Measurements from ENCODE around the gene OLFM1. TPM values are rescaled to one million over a fixed set of nuclear protein-coding genes. Genes with fewer than 3 reads are reported as not detected.

OLFM1 gene
- total and polyA plus RNA-seq, 2 of the 4 experiments (the other 2 are of a cell fraction): 0.36 to 0.38 TPM

GRCh38 chr9:135091545-135091944 lies 4.1 kb downstream of the OLFM1 start:
- DNase-seq (no peak), ATAC-seq (ENCODE audit: low read depth) (no peak)
- no peak overlapping the region for H2BK120ac ChIP-seq (ENCODE audit: low read depth, low read length)
- H4K5ac ChIP-seq (ENCODE audit: low read depth, low read length): no peak overlapping the region
- H2BK20ac ChIP-seq (ENCODE audit: low read depth, low read length): no peak overlapping the region
- no peak overlapping the region for H2AK9ac ChIP-seq (replicated peaks; ENCODE audit: low read depth, low read length, poor library complexity)
- H2BK5ac ChIP-seq (ENCODE audit: low read depth, low read length, poor library complexity, severe bottlenecking): peak overlapping the region; percentile 32
- no peak overlapping the region for H2AFZ ChIP-seq (replicated peaks; ENCODE audit: low read length, poor library complexity)
- TF ChIP-seq MAZ (IDR thresholded peaks at IDR 0.05; ENCODE audit: borderline replicate concordance, low read depth, low read length) (no peak), CEBPB (IDR thresholded peaks at IDR 0.05; ENCODE audit: low read depth, low read length) (no peak), FOS (IDR thresholded peaks at IDR 0.05; ENCODE audit: low read depth, low read length) (no peak), SMC3 (IDR thresholded peaks at IDR 0.05; ENCODE audit: low read depth, low read length) (no peak), NFE2L2 (IDR thresholded peaks at IDR 0.05; ENCODE audit: low read depth, low read length) (no peak), BHLHE40 (IDR thresholded peaks at IDR 0.05; ENCODE audit: low read depth, low read length) (no peak), RFX5 (IDR thresholded peaks at IDR 0.05; ENCODE audit: low read depth, low read length) (no peak), USF2 (IDR thresholded peaks at IDR 0.05; ENCODE audit: low read depth, low read length) (no peak), RAD21 (IDR thresholded peaks at IDR 0.05; ENCODE audit: low read length) (no peak), POLR2A (IDR thresholded peaks at IDR 0.05; ENCODE audit: low read depth, low read length) (no peak), CHD1 (IDR thresholded peaks at IDR 0.05; ENCODE audit: low read depth, low read length) (no peak), RCOR1 (IDR thresholded peaks at IDR 0.05; ENCODE audit: insufficient replicate concordance, low read length) (no peak), MAFK (IDR thresholded peaks at IDR 0.05; ENCODE audit: low read depth, low read length) (no peak)
- dilution Hi-C loops (cut with HindIII; ENCODE audit: low sequenced_read_pairs, unreplicated experiment): no loop called here
- no peak overlapping the region for H3K4me2 ChIP-seq (ENCODE audit: low read depth, low read length)
- no peaks in the 10 kb centered on the region for H3K79me1 ChIP-seq (ENCODE audit: low read depth in 1 of 2, low read length in 2 of 2)
- no peak overlapping the region for H3K18ac ChIP-seq (ENCODE audit: low read depth, low read length)
- BruUV-seq (replicated peaks): no TSS peak
- no peak overlapping the region for H3K14ac ChIP-seq (replicated peaks; ENCODE audit: low read depth, low read length)
- H3K27me3 ChIP-seq (ENCODE audit: control insufficient read depth, insufficient read depth, low read length): peaks cover 25% of the 10 kb centered on the region
- POLR2A ChIA-PET (ENCODE audit: unreplicated experiment): no interaction called here
- no peak overlapping the region for H3K4me3 ChIP-seq (ENCODE audit: insufficient read depth, low read depth, low read length)
- H3K56ac ChIP-seq (ENCODE audit: extremely low read depth, insufficient read depth, low read length): no peak overlapping the region
- H4K91ac ChIP-seq (ENCODE audit: insufficient read depth, low read depth, low read length): no peak overlapping the region
- in situ Hi-C loops (cut with MboI; ENCODE audit: low sequenced_read_pairs): no loop called here
- no peak overlapping the region for H4K8ac ChIP-seq (ENCODE audit: low read depth in 2 of 2, low read length in 2 of 2)
- H3K36me3 ChIP-seq (ENCODE audit: control insufficient read depth, insufficient read depth, low read length): no peaks in the 10 kb centered on the region
- 0 out of 2 replicates have a peak, but pooled peaks cover 4% of the 10 kb centered on the region for H3K9me1 ChIP-seq (ENCODE audit: insufficient read depth, low read length)
- H3K4me1 ChIP-seq (ENCODE audit: control insufficient read depth, insufficient read depth, low read length): no peaks in the 10 kb centered on the region; the same call in 1 of the 2 replicates
- H4K20me1 ChIP-seq (ENCODE audit: insufficient read depth, low read length): 0 out of 2 replicates have a peak, but pooled peaks cover 5% of the 10 kb centered on the region
- intact Hi-C loops (cut with micrococcal nuclease): no loop called here
- no peak overlapping the region for H3K9ac ChIP-seq (ENCODE audit: low read depth, low read length)
- H2AK5ac ChIP-seq (ENCODE audit: low read depth, low read length): no peak overlapping the region
- no peak overlapping the region for H3K27ac ChIP-seq (ENCODE audit: insufficient read depth, low read length)
- H3K9me3 ChIP-seq (ENCODE audit: control insufficient read depth, insufficient read depth, low read length): no peaks in the 10 kb centered on the region
- CTCF ChIA-PET: no interaction called here
- no peak overlapping the region for H3K4ac ChIP-seq (ENCODE audit: low read depth, low read length)
- no CpG with 5 or more reads among the region's 1 CpG for WGBS, 2 experiments (ENCODE audit: extremely low coverage in 2 of 2, insufficient read length in 1 of 2)
- H2BK15ac ChIP-seq (ENCODE audit: low read depth, low read length): no peak overlapping the region
- H3K23ac ChIP-seq (ENCODE audit: low read depth, low read length): no peak overlapping the region

All from IMR-90 (cell line).